Mesothelial cell of epicardium (in vitro differentiated cells): ENCODE measurements around the gene CGB2. TPM values are rescaled to one million over a fixed set of nuclear protein-coding genes. Genes with fewer than 3 reads are reported as not detected.

ENCODE experiments used
- DNase-seq, 2 experiments: peaks; one replicate each; pipeline ENCODE4 v3.0.0; 2021; ENCODE audit warnings: low spot score in 2 of 2; ENCODE audit not compliant: unreplicated experiment in 2 of 2
- H3K27ac Mint-ChIP-seq: 2 replicates; pipeline ENCODE4 v1.8.0; 2021; ENCODE audit warnings: mixed read lengths
- H3K27me3 Mint-ChIP-seq: 2 replicates; pipeline ENCODE4 v1.8.0; 2021; ENCODE audit warnings: low read depth, mixed read lengths
- H3K36me3 Mint-ChIP-seq: 2 replicates; pipeline ENCODE4 v1.8.0; 2021; ENCODE audit warnings: mixed read lengths
- H3K4me1 Mint-ChIP-seq: 2 replicates; pipeline ENCODE4 v1.8.0; 2021; ENCODE audit warnings: mixed read lengths
- H3K4me3 Mint-ChIP-seq: 2 replicates; pipeline ENCODE4 v1.8.0; 2021; ENCODE audit warnings: mild to moderate bottlenecking, moderate library complexity, mixed read lengths
- H3K9me3 Mint-ChIP-seq: 2 replicates; pipeline ENCODE4 v1.8.0; 2021; ENCODE audit warnings: mixed read lengths
- CTCF ChIP-seq: fragments of 200-600 bp; sonication (generic); IDR thresholded peaks from one replicate; pipeline ENCODE4 v1.5.0; 2021; ENCODE audit warnings: antibody characterized with exemption; ENCODE audit not compliant: unreplicated experiment
- total RNA-seq: library from RNA; stranded (reverse); gene quantifications from 3 replicates; pipeline ENCODE4 v1.2.1, GENCODE V29; 2021

The CGB2 gene
- total RNA-seq, 1 donor from 2014 or later: 4.7 TPM

- Mint-ChIP-seq H3K9me3 (no peaks in the 10 kb centered on the region), H3K4me1 (peaks cover 31% of the 10 kb centered on the region), H3K36me3 (peaks cover 18% of the 10 kb centered on the region), H3K4me3 (peak overlapping the region; percentile 93), H3K27me3 (no peaks in the 10 kb centered on the region), H3K27ac (peak overlapping the region; percentile 99)
- no peak for TF ChIP-seq CTCF
- DNase-seq: no peak
Observed at GRCh38 chr19:48991873-48992580, 39.7 kb upstream of the CGB2 start.

GRCh38 chr19:48992581-48993174 is 39.0 kb upstream of the CGB2 start:
- Mint-ChIP-seq H3K9me3 (no peaks in the 10 kb centered on the region), H3K27ac (peak overlapping the region; percentile 99), H3K4me1 (peaks cover 31% of the 10 kb centered on the region), H3K27me3 (no peaks in the 10 kb centered on the region), H3K4me3 (peak overlapping the region; percentile 93), H3K36me3 (peaks cover 15% of the 10 kb centered on the region)
- DNase-seq: peak in 1 of 2 experiments; percentile 49
- TF ChIP-seq CTCF: no peak

- peaks cover 31% of the 10 kb centered on the region for H3K4me1 Mint-ChIP-seq
- H3K27me3 Mint-ChIP-seq: no peaks in the 10 kb centered on the region
- peaks cover 10% of the 10 kb centered on the region for H3K36me3 Mint-ChIP-seq
- no peaks in the 10 kb centered on the region for H3K9me3 Mint-ChIP-seq
- DNase-seq: peak; percentile 99
- peak; percentile 95 for TF ChIP-seq CTCF
- H3K27ac Mint-ChIP-seq: peak within 1 kb of the TSS; percentile 99
- H3K4me3 Mint-ChIP-seq: peak within 1 kb of the TSS; percentile 93
Observed at GRCh38 chr19:48993175-48994034, 38.3 kb upstream of the CGB2 start, which contains the start of the genes GYS1 and RUVBL2. GYS1 (minus strand) TSS chr19:48993309; CDS start chr19:48993112, 197 bp downstream. RUVBL2 (plus strand) TSS chr19:48993887; CDS start chr19:48993912, 25 bp downstream.

- no peak for DNase-seq
- Mint-ChIP-seq H3K9me3 (no peaks in the 10 kb centered on the region), H3K27ac (peak overlapping the region; percentile 99), H3K27me3 (no peaks in the 10 kb centered on the region), H3K4me1 (peaks cover 31% of the 10 kb centered on the region), H3K36me3 (peaks cover 5% of the 10 kb centered on the region), H3K4me3 (peak overlapping the region; percentile 93)
- TF ChIP-seq CTCF: no peak
Observed at GRCh38 chr19:48994035-48994386, 37.7 kb upstream of the CGB2 start.

- peaks cover 9% of the 10 kb centered on the region for H3K36me3 Mint-ChIP-seq
- no peak overlapping the region for H3K27ac Mint-ChIP-seq
- no peak overlapping the region for H3K4me3 Mint-ChIP-seq
- no peak for DNase-seq
- peaks cover 15% of the 10 kb centered on the region for H3K4me1 Mint-ChIP-seq
- no peaks in the 10 kb centered on the region for H3K9me3 Mint-ChIP-seq
- no peaks in the 10 kb centered on the region for H3K27me3 Mint-ChIP-seq
- no peak for TF ChIP-seq CTCF
Observed at GRCh38 chr19:48997972-48998371, 33.7 kb upstream of the CGB2 start.
